Ishikawa (cell line): Measurements from ENCODE around the gene URAD.

ENCODE experiments used
- CEBPB ChIP-seq: IDR thresholded peaks from 2 replicates; pipeline ENCODE4 v1.6.1; 2012
- CREB1 ChIP-seq: IDR thresholded peaks from 2 replicates; pipeline ENCODE4 v1.6.1; 2012; ENCODE audit warnings: low read depth
- EGR1 ChIP-seq: IDR thresholded peaks from 2 replicates; pipeline ENCODE4 v1.6.1; 2012
- EP300 ChIP-seq: IDR thresholded peaks from 2 replicates; pipeline ENCODE4 v1.6.1; 2012; ENCODE audit warnings: borderline replicate concordance
- FOXM1 ChIP-seq: IDR thresholded peaks from 2 replicates; pipeline ENCODE4 v1.6.1; 2012; ENCODE audit warnings: low read depth, borderline replicate concordance
- NFIC ChIP-seq: IDR thresholded peaks from 2 replicates; pipeline ENCODE4 v1.6.1; 2012
- RAD21 ChIP-seq: IDR thresholded peaks from 2 replicates; pipeline ENCODE4 v1.6.1; 2012; ENCODE audit warnings: low read depth
- TAF1 ChIP-seq: IDR thresholded peaks from 2 replicates; pipeline ENCODE4 v1.6.1; 2012; ENCODE audit warnings: low read depth, mild to moderate bottlenecking
- TCF12 ChIP-seq: IDR thresholded peaks from 2 replicates; pipeline ENCODE4 v1.6.1; 2012; ENCODE audit warnings: low read depth
- TEAD4 ChIP-seq: IDR thresholded peaks from 2 replicates; pipeline ENCODE4 v1.6.1; 2012
- YY1 ChIP-seq: IDR thresholded peaks from 2 replicates; pipeline ENCODE4 v1.6.1; 2012; ENCODE audit warnings: low read depth
- ZBTB7A ChIP-seq: IDR thresholded peaks from 2 replicates; pipeline ENCODE4 v1.6.1; 2012; ENCODE audit warnings: low read depth
- TF ChIP-seq, protein P1 (sequence below): IDR thresholded peaks from 2 replicates; pipeline ENCODE4 v1.6.1; 2012; ENCODE audit warnings: low read depth, mild to moderate bottlenecking
- TF ChIP-seq, protein P2 (sequence below): IDR thresholded peaks from 2 replicates; pipeline ENCODE4 v1.6.1; 2012
- TF ChIP-seq, protein P3 (sequence below): IDR thresholded peaks from 2 replicates; pipeline ENCODE4 v1.6.1; 2012

The URAD gene

DNA sequence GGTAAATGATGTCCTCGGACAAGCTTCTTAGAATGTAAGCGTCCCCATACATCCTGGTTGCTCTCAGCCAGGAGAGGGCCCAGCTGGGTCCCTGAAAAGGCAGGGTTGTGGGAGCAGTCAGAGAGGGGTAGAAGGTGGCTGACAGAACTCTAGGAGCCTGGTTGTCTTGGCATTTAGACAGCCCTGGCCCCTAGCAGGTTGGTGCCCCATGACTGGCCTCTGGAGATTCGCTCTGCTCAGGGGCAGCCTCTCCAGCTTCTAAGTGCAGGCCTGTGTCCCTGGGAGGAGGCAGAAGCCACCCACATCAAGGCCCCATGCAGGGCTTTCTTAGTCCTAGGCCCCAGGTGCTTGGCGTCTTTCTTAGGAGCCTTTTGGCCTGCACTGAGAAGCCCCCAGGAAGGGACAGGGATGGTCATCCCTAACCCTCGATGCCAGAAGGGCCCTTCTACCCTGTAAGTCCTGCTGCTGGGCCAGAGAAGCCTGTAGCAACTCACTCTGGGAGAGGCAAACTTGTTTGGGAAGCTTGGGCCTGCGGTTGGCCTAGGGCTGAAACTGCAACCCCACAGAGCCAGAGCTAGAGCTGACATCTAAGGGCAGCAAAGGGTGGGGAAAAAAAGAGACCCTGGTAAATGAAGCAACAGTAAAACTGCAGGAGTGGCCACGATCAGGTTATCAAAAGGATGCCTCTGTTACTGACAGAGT is 16.6 kb downstream of the URAD start:
- TF ChIP-seq EGR1: no peak
- TF ChIP-seq, protein P1, sequence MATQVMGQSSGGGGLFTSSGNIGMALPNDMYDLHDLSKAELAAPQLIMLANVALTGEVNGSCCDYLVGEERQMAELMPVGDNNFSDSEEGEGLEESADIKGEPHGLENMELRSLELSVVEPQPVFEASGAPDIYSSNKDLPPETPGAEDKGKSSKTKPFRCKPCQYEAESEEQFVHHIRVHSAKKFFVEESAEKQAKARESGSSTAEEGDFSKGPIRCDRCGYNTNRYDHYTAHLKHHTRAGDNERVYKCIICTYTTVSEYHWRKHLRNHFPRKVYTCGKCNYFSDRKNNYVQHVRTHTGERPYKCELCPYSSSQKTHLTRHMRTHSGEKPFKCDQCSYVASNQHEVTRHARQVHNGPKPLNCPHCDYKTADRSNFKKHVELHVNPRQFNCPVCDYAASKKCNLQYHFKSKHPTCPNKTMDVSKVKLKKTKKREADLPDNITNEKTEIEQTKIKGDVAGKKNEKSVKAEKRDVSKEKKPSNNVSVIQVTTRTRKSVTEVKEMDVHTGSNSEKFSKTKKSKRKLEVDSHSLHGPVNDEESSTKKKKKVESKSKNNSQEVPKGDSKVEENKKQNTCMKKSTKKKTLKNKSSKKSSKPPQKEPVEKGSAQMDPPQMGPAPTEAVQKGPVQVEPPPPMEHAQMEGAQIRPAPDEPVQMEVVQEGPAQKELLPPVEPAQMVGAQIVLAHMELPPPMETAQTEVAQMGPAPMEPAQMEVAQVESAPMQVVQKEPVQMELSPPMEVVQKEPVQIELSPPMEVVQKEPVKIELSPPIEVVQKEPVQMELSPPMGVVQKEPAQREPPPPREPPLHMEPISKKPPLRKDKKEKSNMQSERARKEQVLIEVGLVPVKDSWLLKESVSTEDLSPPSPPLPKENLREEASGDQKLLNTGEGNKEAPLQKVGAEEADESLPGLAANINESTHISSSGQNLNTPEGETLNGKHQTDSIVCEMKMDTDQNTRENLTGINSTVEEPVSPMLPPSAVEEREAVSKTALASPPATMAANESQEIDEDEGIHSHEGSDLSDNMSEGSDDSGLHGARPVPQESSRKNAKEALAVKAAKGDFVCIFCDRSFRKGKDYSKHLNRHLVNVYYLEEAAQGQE: no peak

DNA sequence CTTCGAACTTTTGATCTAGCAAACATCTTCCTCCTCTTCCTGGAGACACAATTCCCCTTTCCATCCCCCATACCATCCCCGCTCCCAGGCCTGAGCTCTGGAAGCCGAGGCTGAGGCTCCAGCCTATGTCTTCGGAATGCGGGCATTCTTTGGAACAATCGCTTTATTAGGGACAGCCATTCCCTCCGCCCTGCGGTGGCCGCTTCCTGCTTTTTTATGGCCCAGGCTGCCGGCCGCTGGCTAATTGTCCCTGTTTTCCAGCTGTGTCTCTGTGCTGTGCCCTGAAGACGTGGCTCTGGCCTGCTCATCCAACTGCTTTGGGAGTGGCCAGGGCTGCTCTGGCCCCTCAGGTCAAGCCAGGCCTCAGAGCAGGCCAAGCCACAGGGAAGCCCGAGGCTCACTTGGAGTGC is 17.3 kb downstream of the URAD start:
- TF ChIP-seq ZBTB7A (no peak), TAF1 (no peak), YY1 (no peak), TEAD4 (no peak), CREB1 (no peak), FOXM1 (no peak), EP300 (no peak), CEBPB (no peak), NFIC (no peak), RAD21 (no peak), TCF12 (no peak), EGR1 (no peak)
- TF ChIP-seq, protein P2, sequence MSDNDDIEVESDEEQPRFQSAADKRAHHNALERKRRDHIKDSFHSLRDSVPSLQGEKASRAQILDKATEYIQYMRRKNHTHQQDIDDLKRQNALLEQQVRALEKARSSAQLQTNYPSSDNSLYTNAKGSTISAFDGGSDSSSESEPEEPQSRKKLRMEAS: no peak
- TF ChIP-seq, protein P3, sequence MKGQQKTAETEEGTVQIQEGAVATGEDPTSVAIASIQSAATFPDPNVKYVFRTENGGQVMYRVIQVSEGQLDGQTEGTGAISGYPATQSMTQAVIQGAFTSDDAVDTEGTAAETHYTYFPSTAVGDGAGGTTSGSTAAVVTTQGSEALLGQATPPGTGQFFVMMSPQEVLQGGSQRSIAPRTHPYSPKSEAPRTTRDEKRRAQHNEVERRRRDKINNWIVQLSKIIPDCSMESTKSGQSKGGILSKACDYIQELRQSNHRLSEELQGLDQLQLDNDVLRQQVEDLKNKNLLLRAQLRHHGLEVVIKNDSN: no peak
- TF ChIP-seq, protein P1: no peak

DNA sequence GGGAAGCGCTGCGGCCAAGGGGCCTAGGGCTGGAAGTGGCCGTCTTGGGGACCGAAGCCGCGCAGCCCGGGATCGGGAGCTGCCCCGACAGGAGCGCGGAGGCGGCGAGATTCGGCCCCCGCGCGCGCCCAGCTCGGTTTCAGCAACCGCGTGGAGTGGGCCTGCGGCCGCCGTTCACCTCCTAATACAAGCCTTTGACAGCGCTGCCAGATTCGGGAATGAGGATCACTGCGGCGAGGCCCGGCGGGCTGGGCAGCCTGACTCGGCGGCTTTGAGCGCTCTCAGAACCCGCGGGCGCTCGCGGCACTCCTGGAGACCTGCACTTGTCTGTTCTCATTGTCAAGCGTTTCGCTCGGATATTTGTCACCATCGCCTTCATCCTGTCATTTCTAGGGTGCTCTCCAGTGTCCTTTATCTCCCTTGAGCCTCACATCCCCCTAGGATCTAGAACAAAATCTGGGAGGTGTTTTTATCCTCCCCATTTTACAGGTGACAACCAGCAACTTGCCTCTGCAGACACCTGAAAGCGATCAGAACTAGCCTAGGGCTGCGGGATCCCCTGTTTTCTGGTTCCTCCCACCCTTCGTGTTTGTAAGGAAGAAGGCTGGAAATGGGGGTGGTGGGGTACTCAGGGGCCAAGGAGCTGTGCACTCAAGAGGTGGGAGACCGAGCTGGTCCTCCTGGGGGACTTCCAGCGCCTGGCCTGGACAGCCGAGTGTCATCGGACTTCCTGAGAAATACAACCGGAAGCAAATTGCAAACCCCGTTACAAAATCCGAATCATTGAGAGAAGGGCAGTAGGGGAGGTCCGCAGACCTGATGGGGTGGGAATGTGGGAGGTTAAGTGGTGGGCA is 17.9 kb downstream of the URAD start:
- TF ChIP-seq EP300: no peak
- TF ChIP-seq, protein P2: no peak
- TF ChIP-seq CEBPB: no peak
- no peak for TF ChIP-seq YY1
- TF ChIP-seq, protein P1: no peak
- TF ChIP-seq EGR1: no peak
- TF ChIP-seq, protein P3: no peak
- no peak for TF ChIP-seq ZBTB7A
- no peak for TF ChIP-seq CREB1
- no peak for TF ChIP-seq TCF12
- no peak for TF ChIP-seq TAF1
- TF ChIP-seq NFIC: no peak
- no peak for TF ChIP-seq FOXM1
- no peak for TF ChIP-seq RAD21
- TF ChIP-seq TEAD4: no peak

DNA sequence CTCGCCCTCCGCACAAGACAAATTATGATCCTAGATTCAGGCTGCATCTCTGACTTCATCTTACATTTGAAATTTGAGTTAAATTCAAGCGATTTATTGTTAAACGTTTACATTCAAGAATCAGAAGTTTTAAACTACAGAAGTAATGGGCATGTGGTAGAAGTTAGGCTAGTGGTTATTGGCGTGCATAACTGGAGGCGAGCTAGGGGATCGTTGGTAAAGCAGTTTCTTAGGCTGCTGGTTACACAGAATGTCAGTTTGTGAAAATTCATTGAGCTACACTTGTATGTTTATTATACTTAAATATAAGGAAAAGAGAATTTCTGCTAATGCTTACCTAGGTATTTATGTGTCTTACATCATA is 18.6 kb downstream of the URAD start:
- TF ChIP-seq, protein P2: no peak
- no peak for TF ChIP-seq YY1
- no peak for TF ChIP-seq FOXM1
- no peak for TF ChIP-seq EGR1
- no peak for TF ChIP-seq EP300
- TF ChIP-seq TAF1: no peak
- no peak for TF ChIP-seq NFIC
- no peak for TF ChIP-seq CREB1
- no peak for TF ChIP-seq ZBTB7A
- TF ChIP-seq, protein P3: no peak
- no peak for TF ChIP-seq CEBPB
- TF ChIP-seq, protein P1: no peak
- TF ChIP-seq TEAD4: no peak
- TF ChIP-seq TCF12: no peak
- TF ChIP-seq RAD21: no peak
